ENCODE data around the gene FAM210B. TPM values are rescaled to one million over a fixed set of nuclear protein-coding genes. Genes with fewer than 3 reads are reported as not detected.

FAM210B gene
- total and polyA plus RNA-seq, 11 donors = 32.6 to 69.8 (median 56.2) TPM

DNA sequence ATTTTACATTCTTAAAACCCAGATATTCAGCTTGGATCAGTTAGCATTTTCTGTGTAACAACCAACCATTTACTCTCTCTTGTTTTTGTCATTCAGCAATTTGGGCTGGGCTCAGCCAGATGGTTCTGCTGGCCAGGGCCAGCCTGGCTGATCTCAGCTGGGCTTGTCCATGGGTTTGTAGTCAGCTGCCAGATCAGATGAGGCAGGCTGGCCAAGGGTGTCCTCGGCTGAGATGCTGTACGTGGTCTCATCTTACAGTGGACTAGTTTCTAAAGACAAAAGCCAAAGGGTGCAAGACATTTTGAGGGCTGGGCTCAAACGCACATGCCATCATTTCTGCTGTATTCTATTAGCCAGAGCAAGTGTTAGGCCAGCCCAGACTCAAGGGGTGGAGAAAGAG, 16.0 kb upstream of the FAM210B start:
- ATAC-seq = no peak
- Histone ChIP-seq H3K27me3 (peaks cover 4 to 70% (median 23%) of the 10 kb centered on the region in 9 donors), H3K27ac (no peak overlapping the region), H3K4me1 (peaks cover 0 to 8% (median 1%) of the 10 kb centered on the region in 12 donors), H3K4me3 (no peak overlapping the region), H3K36me3 (no peaks in the 10 kb centered on the region), H3K9me3 (no peaks in the 10 kb centered on the region)
- DNase-seq = no peak
- no peak for TF ChIP-seq POLR2A (IDR thresholded peaks at IDR 0.05)
- TF ChIP-seq, protein P1, sequence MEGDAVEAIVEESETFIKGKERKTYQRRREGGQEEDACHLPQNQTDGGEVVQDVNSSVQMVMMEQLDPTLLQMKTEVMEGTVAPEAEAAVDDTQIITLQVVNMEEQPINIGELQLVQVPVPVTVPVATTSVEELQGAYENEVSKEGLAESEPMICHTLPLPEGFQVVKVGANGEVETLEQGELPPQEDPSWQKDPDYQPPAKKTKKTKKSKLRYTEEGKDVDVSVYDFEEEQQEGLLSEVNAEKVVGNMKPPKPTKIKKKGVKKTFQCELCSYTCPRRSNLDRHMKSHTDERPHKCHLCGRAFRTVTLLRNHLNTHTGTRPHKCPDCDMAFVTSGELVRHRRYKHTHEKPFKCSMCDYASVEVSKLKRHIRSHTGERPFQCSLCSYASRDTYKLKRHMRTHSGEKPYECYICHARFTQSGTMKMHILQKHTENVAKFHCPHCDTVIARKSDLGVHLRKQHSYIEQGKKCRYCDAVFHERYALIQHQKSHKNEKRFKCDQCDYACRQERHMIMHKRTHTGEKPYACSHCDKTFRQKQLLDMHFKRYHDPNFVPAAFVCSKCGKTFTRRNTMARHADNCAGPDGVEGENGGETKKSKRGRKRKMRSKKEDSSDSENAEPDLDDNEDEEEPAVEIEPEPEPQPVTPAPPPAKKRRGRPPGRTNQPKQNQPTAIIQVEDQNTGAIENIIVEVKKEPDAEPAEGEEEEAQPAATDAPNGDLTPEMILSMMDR (IDR thresholded peaks at IDR 0.05) = no peak
- intact Hi-C loops (cut with DNase I) = loop anchor here in 3 of 10 donors (5.0 to 10.0 kb wide), 3 partner anchors 138 to 1660 kb away; no protein-coding TSS in a partner anchor
- 71 to 83% (median 78%) methylated on average over 3 of the region's 3 CpGs for WGBS, 4 donors

DNA sequence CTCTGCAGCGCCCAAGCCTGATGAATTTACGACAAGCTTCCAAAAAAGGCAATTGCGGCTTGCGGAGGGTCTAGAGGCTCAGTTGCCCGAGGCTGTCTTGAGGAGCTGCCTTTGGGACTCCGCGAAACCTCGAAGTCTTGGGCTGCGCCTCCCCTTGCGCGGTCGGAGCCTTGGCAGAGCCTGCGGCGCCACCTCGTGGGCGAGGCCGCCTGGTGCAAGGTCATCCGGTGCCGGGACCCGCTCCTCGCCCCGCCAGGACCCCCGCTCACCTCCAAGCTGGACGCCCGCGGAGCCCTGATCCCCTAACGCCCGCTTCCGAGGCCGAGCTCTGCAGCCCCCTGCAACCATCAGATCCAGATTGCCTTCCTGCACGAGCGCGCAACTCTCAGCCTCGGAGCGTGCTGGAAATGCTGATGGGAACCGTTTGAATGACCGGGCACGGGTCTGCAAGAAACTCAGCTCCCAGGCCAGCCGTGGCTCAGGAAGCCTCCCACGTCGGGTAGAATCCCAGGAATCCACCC, 14.9 kb upstream of the FAM210B start:
- peaks cover 4 to 69% (median 23%) of the 10 kb centered on the region in 9 donors for H3K27me3 ChIP-seq
- peak in 4 of 5 donors; percentile 15 to 37 (median 32) for DNase-seq
- intact Hi-C loops (cut with DNase I) = loop anchor here in 3 of 10 donors (5.0 to 10.0 kb wide), 3 partner anchors 139 to 1662 kb away; no protein-coding TSS in a partner anchor
- H3K4me1 ChIP-seq = peaks cover 0 to 8% (median 1%) of the 10 kb centered on the region in 12 donors
- TF ChIP-seq POLR2A (IDR thresholded peaks at IDR 0.05) = no peak
- TF ChIP-seq, protein P1 (IDR thresholded peaks at IDR 0.05) = peak; percentile 37 to 67 (median 54)
- H3K36me3 ChIP-seq = no peaks in the 10 kb centered on the region
- WGBS, 4 donors = 2% methylated on average over 36 to 41 of the region's 41 CpGs
- peak in 3 of 4 donors; percentile 54 to 71 (median 70) for ATAC-seq
- H3K27ac ChIP-seq = no peak overlapping the region
- no peaks in the 10 kb centered on the region for H3K9me3 ChIP-seq
- peak overlapping the region in 1 of 12 donors; percentile 22 for H3K4me3 ChIP-seq

DNA sequence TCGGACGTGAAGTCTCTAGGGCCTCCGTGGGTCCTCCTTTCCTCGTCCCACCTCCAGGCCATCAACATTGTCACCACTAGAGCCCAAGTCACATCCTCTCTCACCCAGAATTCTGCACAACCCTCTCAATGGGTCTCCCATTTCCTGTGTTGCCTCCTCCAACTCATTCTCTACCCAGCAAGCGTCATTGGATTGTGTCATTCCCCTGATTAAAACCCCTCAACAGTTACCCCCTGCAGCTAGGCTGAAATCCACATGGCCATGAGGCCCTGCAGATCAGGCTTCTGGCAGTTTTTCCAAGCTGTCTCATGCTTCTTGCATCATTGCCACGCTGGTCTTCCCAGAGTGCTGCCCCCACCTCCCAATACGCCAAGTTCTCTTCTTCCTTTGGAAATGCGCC, 12.9 kb upstream of the FAM210B start:
- WGBS, 4 donors = 84 to 87% (median 86%) methylated on average over 8 of the region's 8 CpGs
- no peaks in the 10 kb centered on the region for H3K36me3 ChIP-seq
- no peak overlapping the region for H3K4me3 ChIP-seq
- H3K4me1 ChIP-seq = peaks cover 0 to 8% (median 1%) of the 10 kb centered on the region in 12 donors
- no peak for TF ChIP-seq POLR2A (IDR thresholded peaks at IDR 0.05)
- TF ChIP-seq, protein P1 (IDR thresholded peaks at IDR 0.05) = no peak
- ATAC-seq (no peak), DNase-seq (no peak)
- H3K27ac ChIP-seq = no peak overlapping the region
- no peaks in the 10 kb centered on the region for H3K9me3 ChIP-seq
- H3K27me3 ChIP-seq = peaks cover 4 to 53% (median 23%) of the 10 kb centered on the region in 9 donors
- intact Hi-C loops (cut with DNase I) = loop anchor here in 3 of 10 donors (10.0 kb wide), 2 partner anchors 141 to 161 kb away; no protein-coding TSS in a partner anchor

DNA sequence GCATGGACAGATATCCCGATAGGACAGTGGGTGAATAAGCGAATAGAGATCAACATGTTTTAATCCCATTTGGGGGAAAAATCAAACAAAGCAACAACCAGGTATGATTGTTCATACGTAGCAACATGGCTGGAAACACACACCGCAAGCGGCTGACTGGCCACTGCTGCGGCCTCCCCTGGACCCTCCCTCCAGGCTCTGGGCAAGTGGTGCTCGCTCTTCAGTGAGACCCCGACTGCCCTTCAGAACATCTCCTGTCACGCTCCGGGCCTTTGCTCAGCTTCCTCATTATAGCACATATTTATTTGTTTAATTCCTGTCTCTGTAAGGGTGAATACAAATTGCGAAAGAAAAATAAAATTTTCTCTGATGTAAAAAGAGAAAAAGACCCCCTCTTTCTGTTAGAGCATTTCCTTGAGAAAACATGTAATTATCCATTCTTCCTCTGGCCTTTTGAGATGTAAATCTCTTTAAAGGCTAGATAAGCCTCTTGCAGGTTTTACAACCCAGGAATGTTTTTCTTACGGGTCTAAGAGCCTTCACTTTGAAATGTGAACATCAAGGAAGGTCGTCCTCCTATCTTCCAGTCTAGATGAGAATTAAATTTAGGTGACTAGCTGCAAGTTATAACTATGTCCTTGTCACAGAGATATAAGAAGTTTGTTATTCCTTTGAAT, 11.0 kb upstream of the FAM210B start:
- ATAC-seq (no peak), DNase-seq (no peak)
- no peaks in the 10 kb centered on the region for H3K9me3 ChIP-seq
- no peak for TF ChIP-seq POLR2A (IDR thresholded peaks at IDR 0.05)
- TF ChIP-seq, protein P1 (IDR thresholded peaks at IDR 0.05) = no peak
- H3K27ac ChIP-seq = no peak overlapping the region
- 41 to 53% (median 50%) methylated on average over 13 of the region's 13 CpGs for WGBS, 4 donors
- H3K4me3 ChIP-seq = no peak overlapping the region
- intact Hi-C loops (cut with DNase I) = loop anchor here in 3 of 10 donors (10.0 kb wide), 2 partner anchors 143 to 163 kb away; no protein-coding TSS in a partner anchor
- H3K36me3 ChIP-seq = no peaks in the 10 kb centered on the region
- H3K27me3 ChIP-seq = peaks cover 4 to 43% (median 23%) of the 10 kb centered on the region in 9 donors
- H3K4me1 ChIP-seq = peaks cover 0 to 8% (median 1%) of the 10 kb centered on the region in 12 donors

Measured in heart left ventricle (tissue), 16 donors.